ENCODE measurements around the gene FGF11.

The FGF11 gene

DNA sequence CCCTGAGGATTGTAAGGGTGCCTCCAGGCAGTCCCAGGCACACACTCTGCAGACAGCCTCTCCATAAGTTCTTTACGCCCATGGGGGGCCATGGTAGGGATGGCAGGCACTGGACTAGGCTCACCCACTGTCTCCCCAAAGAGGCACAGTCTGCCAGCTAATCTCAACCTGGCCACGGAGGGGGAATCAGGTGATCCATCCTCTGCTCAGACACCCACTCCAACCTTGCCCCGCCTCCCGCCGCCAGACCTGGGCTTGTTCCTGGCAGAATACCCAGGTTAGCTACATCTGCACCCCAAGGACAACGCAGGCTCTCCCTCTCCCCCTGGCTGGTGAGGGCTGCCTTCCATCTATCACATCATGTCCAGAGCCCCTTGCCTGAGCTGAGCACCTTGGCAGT, 30.4 kb upstream of the FGF11 start:
- no peak for DNase-seq

GRCh38 chr17:7409716-7410115, 29.6 kb upstream of the FGF11 start:
- DNase-seq, result no peak

GRCh38 chr17:7410634-7411426, 28.5 kb upstream of the FGF11 start:
- DNase-seq, result no peak

GRCh38 chr17:7411427-7411750, 27.9 kb upstream of the FGF11 start:
- DNase-seq, result no peak

GRCh38 chr17:7413346-7413985, 25.8 kb upstream of the FGF11 start:
- no peak for DNase-seq

DNA sequence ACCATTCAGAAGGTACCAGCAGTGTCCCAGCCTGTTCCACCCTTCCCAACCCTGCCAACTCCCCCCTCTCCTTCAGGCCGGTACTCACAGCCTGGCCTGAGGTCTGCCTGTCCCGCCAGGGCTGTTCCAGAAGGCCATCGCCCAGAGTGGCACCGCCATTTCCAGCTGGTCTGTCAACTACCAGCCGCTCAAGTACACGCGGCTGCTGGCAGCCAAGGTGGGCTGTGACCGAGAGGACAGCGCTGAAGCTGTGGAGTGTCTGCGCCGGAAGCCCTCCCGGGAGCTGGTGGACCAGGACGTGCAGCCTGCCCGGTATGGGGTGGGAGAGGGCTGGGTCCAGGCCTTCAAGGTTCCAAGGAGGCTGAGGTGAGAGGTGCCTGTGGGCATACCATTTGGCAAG, 24.5 kb upstream of the FGF11 start:
- DNase-seq, result no peak

DNA sequence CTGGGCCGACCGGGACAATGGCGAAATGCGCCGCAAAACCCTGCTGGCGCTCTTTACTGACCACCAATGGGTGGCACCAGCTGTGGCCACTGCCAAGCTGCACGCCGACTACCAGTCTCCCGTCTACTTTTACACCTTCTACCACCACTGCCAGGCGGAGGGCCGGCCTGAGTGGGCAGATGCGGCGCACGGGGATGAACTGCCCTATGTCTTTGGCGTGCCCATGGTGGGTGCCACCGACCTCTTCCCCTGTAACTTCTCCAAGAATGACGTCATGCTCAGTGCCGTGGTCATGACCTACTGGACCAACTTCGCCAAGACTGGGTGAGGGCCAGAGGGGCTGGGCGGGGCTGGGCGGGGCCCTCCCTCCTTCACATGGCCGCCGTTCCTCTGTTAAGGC, 23.5 kb upstream of the FGF11 start:
- DNase-seq, result no peak

GRCh38 chr17:7416323-7416722, 23.0 kb upstream of the FGF11 start:
- DNase-seq, result no peak

DNA sequence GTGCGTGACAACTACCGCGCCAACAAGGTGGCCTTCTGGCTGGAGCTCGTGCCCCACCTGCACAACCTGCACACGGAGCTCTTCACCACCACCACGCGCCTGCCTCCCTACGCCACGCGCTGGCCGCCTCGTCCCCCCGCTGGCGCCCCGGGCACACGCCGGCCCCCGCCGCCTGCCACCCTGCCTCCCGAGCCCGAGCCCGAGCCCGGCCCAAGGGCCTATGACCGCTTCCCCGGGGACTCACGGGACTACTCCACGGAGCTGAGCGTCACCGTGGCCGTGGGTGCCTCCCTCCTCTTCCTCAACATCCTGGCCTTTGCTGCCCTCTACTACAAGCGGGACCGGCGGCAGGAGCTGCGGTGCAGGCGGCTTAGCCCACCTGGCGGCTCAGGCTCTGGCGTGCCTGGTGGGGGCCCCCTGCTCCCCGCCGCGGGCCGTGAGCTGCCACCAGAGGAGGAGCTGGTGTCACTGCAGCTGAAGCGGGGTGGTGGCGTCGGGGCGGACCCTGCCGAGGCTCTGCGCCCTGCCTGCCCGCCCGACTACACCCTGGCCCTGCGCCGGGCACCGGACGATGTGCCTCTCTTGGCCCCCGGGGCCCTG, 22.2 kb upstream of the FGF11 start:
- DNase-seq, result no peak

GRCh38 chr17:7418472-7419152, 20.7 kb upstream of the FGF11 start:
- no peak for DNase-seq

GRCh38 chr17:7419819-7420610, 19.3 kb upstream of the FGF11 start, which contains the start of gene SPEM1:
Gene SPEM1 (plus strand): TSS chr17:7420324. CDS start chr17:7420385, 61 bp downstream.
- DNase-seq, result no peak

DNA sequence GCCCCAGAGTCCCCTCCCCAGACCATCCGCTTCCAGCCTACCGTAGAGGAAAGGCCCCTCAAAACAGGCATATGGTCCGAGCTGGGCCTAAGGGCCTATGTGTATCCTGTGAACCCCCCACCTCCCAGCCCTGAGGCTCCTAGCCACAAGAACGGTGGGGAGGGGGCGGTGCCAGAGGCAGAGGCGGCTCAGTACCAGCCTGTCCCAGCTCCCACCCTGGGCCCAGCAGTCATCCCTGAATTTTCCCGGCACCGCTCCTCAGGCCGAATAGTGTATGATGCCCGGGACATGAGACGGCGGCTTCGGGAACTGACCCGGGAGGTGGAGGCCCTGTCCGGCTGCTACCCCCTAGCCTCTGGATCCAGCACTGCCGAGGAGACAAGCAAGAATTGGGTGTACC, 18.1 kb upstream of the FGF11 start:
- no peak for DNase-seq

GRCh38 chr17:7423679-7424078, 15.6 kb upstream of the FGF11 start:
- DNase-seq, result no peak

GRCh38 chr17:7425316-7425715, 14.0 kb upstream of the FGF11 start, which contains the start of gene SPEM2:
Gene SPEM2 (plus strand): TSS chr17:7425616. CDS start chr17:7425689, 73 bp downstream.
- no peak for DNase-seq

DNA sequence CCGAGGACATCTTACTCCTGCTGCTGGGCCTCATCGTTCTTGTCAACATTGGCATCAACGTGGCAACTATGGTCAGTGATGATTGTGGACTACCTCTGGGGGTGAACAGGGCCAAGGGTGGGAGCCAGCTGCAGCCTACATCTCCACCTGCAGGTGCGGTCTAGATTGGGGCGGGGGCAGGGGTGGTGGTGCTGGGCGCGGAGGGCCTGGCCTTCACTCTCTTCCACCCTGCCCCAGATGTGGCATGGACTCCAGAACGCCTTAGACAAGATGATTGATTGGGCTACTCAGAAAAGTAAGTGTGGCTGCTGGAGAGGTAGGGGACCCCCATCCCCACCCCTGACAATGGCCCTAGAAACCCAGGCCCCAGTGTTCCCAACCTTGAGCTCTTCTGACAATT, 13.6 kb upstream of the FGF11 start:
- DNase-seq, result no peak

GRCh38 chr17:7426203-7426863, 13.0 kb upstream of the FGF11 start:
- DNase-seq, result no peak

DNA sequence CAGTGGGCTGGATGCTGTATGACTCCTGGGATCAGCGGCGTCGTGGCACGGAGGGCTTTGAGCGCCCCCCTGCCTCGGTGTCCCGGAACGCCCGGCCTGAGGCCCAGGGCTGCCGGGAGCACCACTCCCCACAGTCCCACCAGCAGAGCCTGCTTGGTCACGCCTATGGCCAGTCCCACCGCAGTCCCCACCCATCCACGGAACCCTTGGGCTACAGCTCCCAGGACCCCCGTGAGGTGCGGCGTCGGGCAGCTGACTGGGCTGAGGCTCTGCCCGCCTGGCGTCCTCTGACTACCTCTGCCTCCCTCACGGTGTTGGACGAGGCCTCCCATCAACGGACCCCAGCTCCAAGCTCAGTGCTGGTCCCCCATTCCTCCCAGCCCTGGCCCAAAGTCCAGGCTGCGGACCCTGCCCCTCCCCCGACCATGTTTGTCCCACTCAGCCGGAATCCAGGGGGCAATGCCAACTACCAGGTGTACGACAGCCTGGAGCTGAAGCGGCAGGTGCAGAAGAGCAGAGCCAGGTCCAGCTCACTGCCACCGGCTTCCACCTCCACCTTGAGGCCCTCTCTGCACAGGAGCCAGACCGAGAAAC, 12.3 kb upstream of the FGF11 start:
- DNase-seq, result no peak

DNA sequence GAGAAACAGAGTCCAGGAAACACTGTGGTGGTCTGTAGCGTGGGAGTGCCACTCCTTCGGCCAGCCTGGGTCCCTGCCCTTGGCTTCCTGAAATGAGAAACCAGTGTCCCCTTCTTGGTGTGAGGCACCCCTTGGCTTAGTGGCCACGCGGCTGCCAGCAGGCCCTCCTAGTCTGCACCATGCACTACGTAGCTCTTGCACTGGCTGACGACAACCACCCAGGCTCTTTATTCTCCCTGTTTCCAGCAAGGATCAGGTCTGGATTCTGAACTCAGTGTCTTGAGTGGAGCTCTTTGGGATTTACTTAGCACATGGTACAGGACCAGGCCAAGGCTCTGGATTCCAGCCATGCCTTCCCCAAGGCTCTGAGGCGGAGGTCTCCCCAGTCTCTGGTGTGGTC, 11.8 kb upstream of the FGF11 start:
- no peak for DNase-seq

DNA sequence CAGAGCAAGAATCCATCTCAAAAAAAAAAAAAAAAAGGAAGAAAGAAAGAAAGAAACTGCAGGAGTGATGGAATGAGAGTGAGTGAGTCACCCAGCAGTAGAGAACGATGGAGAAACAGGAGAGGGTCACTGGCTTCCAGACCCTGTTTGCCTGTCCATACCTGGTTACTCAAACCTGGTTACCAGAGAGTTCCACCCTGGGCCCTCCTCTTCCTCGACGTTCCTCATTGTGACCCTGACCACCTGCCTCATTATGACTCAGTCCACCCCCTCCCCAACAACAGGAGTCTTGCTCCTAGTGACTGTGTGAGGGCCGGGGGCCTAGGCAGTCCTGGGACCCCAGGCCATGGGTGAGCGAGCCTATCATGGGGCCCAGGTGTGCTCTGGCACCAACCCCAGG, 10.8 kb upstream of the FGF11 start, which contains the start of gene SPEM3:
TSS of gene SPEM3 (plus strand) at position 301 of the 400 bp plus-strand sequence. CDS start at position 347, 46 bp downstream.
- no peak for DNase-seq

- DNase-seq, result no peak
These were observed 9.6 kb upstream of the FGF11 start for GRCh38 chr17:7429722-7430121.

DNA sequence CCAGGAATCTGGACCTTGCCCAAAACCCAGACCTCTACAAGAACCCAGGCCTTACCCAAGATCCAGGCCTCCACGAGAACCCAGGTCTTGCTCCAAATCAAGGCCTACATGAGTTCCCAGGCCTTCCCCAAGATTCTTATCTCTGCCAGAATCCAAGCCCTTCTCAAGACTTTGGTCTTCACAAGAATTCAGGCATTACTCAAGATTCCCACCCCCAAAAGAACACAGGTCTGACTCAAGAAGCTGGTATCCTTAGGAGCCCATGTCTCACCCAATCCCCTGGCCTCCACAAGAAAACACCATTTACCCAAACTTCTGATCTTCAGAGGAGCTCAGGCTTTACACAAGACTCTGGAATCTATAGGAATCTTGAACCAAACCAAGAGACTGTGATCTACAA, 8.1 kb upstream of the FGF11 start:
- DNase-seq, result no peak

DNA sequence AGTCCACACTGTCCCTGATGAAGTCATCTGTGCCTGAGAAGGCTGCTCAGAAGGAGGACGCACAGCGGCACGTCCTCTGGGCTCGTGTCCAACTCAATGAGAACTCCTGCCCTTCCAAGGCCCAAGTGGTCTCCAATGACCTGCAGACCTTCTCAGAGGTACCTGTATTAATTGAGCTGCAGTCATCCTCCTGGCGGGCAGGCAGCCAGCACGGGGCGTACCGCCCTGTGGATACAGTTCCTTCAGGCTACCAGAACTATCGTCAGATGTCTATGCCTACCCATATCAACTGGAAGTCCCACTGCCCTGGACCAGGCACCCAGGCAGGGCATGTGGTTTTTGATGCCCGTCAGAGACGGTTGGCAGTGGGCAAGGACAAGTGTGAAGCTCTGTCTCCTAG, 7.0 kb upstream of the FGF11 start:
- no peak for DNase-seq
